Measurements from ENCODE around the gene RGS7.
"Not testable (repeated sequence)": the region's sequence is repeated elsewhere in the genome, so short reads cannot be mapped to it uniquely, and the experiment has no call there.

Gene RGS7

DNA sequence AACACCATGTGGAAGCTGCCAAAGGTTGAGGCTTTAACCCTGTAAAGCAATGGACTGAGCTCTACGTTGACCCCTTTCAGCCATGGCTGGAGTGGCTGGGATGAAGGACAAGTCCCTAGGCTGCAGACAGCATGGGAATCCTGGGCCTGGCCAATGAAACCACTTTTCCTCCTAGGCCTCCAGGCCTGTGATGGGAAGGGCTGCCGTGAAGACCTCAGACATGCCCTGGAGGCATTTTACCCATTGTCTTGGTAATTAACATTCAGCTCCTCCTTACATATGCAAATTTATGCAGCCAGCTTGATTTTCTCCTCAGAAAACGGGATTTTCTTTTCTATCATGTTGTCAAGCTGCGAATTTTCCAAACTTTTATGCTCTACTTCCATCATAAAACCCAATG is 214.5 kb downstream of the RGS7 start:
- no peak overlapping the region for H3K4me3 ChIP-seq (replicated peaks; ENCODE audit: low read depth, low read length)
- no peak for TF ChIP-seq CTCF (IDR thresholded peaks at IDR 0.05; ENCODE audit: low read length, missing control alignments)
- DNase-seq (ENCODE audit: low read depth): no peak

DNA sequence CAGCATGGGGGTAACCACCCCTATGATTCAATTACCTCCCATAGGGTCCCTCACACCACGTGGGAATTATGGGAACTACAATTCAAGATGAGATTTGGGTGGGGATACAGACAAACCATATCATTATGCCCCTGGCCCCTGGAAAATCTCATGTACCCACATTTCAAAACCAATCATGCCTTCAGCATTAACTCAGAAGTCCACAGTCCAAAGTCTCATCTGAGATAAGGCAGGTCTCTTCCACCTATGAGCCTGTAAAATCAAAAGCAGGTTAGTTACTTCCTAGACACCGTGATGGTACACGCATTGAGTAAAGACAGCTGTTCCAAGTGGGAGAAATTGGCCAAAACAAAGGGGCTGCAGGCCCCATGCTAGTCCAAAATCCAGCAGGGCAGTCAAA is 215.4 kb downstream of the RGS7 start:
- DNase-seq (ENCODE audit: low read depth); H3K4me3 ChIP-seq (replicated peaks; ENCODE audit: low read depth, low read length): not testable (repeated sequence)

- TF ChIP-seq CTCF (IDR thresholded peaks at IDR 0.05; ENCODE audit: low read length, missing control alignments): no peak
- no peak overlapping the region for H3K4me3 ChIP-seq (replicated peaks; ENCODE audit: low read depth, low read length)
- DNase-seq (ENCODE audit: low read depth): no peak
Observed at GRCh38 chr1:241140670-241141069, 216.3 kb downstream of the RGS7 start.

GRCh38 chr1:241139047-241139446 is 218.0 kb downstream of the RGS7 start:
- DNase-seq (ENCODE audit: low read depth): no peak
- TF ChIP-seq CTCF (IDR thresholded peaks at IDR 0.05; ENCODE audit: low read length, missing control alignments): no peak
- no peak overlapping the region for H3K4me3 ChIP-seq (replicated peaks; ENCODE audit: low read depth, low read length)

GRCh38 chr1:241138248-241138647 is 218.8 kb downstream of the RGS7 start:
- no peak for DNase-seq (ENCODE audit: low read depth)
- TF ChIP-seq CTCF (IDR thresholded peaks at IDR 0.05; ENCODE audit: low read length, missing control alignments): no peak
- no peak overlapping the region for H3K4me3 ChIP-seq (replicated peaks; ENCODE audit: low read depth, low read length)

DNA sequence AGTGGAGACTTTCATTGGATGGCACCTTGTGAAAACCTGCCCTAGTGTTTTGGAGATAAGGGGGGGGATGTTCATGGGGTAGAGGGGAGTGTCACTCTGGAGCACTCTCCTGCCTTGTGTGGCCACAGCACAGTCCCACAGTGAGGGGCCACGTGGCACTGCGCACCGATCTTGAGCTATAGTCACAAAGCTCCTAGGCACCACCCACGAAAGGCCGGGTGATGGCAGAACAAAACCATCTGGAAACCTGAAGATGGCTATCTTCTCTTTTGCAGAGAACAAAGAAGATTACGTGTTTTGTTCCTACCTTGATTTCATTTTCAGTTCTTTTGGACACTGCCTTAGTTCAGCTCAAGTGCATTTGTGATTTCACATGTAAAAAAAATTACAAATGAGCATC is 220.6 kb downstream of the RGS7 start:
- TF ChIP-seq CTCF (IDR thresholded peaks at IDR 0.05; ENCODE audit: low read length, missing control alignments): no peak
- no peak overlapping the region for H3K4me3 ChIP-seq (replicated peaks; ENCODE audit: low read depth, low read length)
- no peak for DNase-seq (ENCODE audit: low read depth)

- H3K4me3 ChIP-seq (replicated peaks; ENCODE audit: low read depth, low read length): no peak overlapping the region
- no peak for TF ChIP-seq CTCF (IDR thresholded peaks at IDR 0.05; ENCODE audit: low read length, missing control alignments)
- DNase-seq (ENCODE audit: low read depth): no peak
Observed at GRCh38 chr1:241131636-241132194, 225.3 kb downstream of the RGS7 start.

Data from fibroblast of pulmonary artery (primary cell).